ENCODE data around the gene UQCR10.

GRCh38 chr22:29790061-29790460, 22.9 kb downstream of the UQCR10 start:
- TF ChIP-seq GATA2 (IDR thresholded peaks at IDR 0.05; ENCODE audit: low read depth, low read length) (no peak), GATA3 (IDR thresholded peaks at IDR 0.05; ENCODE audit: low read depth, low read length) (no peak)
